Trophoblast cell (in vitro differentiated cells and primary cell): Measurements from ENCODE around the gene DNAJB5. TPM values are rescaled to one million over a fixed set of nuclear protein-coding genes. Genes with fewer than 3 reads are reported as not detected.
A peak's percentile ranks its signal among the peaks of the same experiment; 100 is the strongest.
"Not testable (repeated sequence)": the region's sequence is repeated elsewhere in the genome, so short reads cannot be mapped to it uniquely, and the experiment has no call there.

ENCODE experiments used
- DNase-seq, 2 donors: peaks; one replicate each; pipeline ENCODE4 v3.0.0-alpha.2; 2016
- H2AFZ ChIP-seq: 2 replicates; pipeline ENCODE4 v1.6.1; 2013; ENCODE audit warnings: low read length, moderate library complexity, mild to moderate bottlenecking; ENCODE audit not compliant: insufficient read depth, poor library complexity
- H2AK5ac ChIP-seq: 2 replicates; pipeline ENCODE4 v1.6.1; 2013; ENCODE audit warnings: mild to moderate bottlenecking, low read length
- H2BK120ac ChIP-seq: 2 replicates; pipeline ENCODE4 v1.6.1; 2013; ENCODE audit warnings: low read length, mild to moderate bottlenecking, moderate library complexity; ENCODE audit not compliant: insufficient read depth, poor library complexity
- H2BK12ac ChIP-seq: 2 replicates; pipeline ENCODE4 v1.6.1; 2013; ENCODE audit warnings: mild to moderate bottlenecking, low read length, moderate library complexity
- H2BK5ac ChIP-seq: 2 replicates; pipeline ENCODE4 v1.6.1; 2013; ENCODE audit warnings: low read length, low read depth, moderate library complexity, mild to moderate bottlenecking; ENCODE audit not compliant: poor library complexity
- H3K14ac ChIP-seq: 2 replicates; pipeline ENCODE4 v1.6.1; 2013; ENCODE audit warnings: mild to moderate bottlenecking, low read length
- H3K18ac ChIP-seq: 2 replicates; pipeline ENCODE4 v1.6.1; 2013; ENCODE audit warnings: mild to moderate bottlenecking, low read length
- H3K23ac ChIP-seq: 2 replicates; pipeline ENCODE4 v1.6.1; 2013; ENCODE audit warnings: low read length
- H3K27ac ChIP-seq: 2 replicates; pipeline ENCODE4 v1.5.1; 2013; ENCODE audit warnings: low read depth, mild to moderate bottlenecking, inconsistent platforms, low read length, moderate library complexity
- H3K27me3 ChIP-seq: 2 replicates; pipeline ENCODE4 v1.6.1; 2013; ENCODE audit warnings: inconsistent platforms, mild to moderate bottlenecking, low read length, moderate library complexity; ENCODE audit not compliant: insufficient read depth
- H3K36me3 ChIP-seq, 2 experiments: 1 replicate in 1 of 2; 2 replicates in 1 of 2; pipeline ENCODE4 v1.6.1; 2013; ENCODE audit warnings: low read length in 2 of 2, mild to moderate bottlenecking in 2 of 2, moderate library complexity in 1 of 2; ENCODE audit not compliant: insufficient read depth in 2 of 2, control insufficient read depth in 1 of 2
- H3K4ac ChIP-seq: 2 replicates; pipeline ENCODE4 v1.6.1; 2013; ENCODE audit warnings: low read depth, mild to moderate bottlenecking, low read length, moderate library complexity
- H3K4me1 ChIP-seq, 2 experiments: 1 replicate in 1 of 2; 2 replicates in 1 of 2; pipeline ENCODE4 v1.6.1; 2013; ENCODE audit warnings: low read length in 2 of 2, mild to moderate bottlenecking in 2 of 2, moderate library complexity in 1 of 2; ENCODE audit not compliant: insufficient read depth in 2 of 2, control insufficient read depth in 1 of 2
- H3K4me2 ChIP-seq: 2 replicates; pipeline ENCODE4 v1.6.1; 2013; ENCODE audit warnings: inconsistent platforms, mild to moderate bottlenecking, low read length, moderate library complexity
- H3K4me3 ChIP-seq: 2 replicates; pipeline ENCODE4 v1.5.1; 2013; ENCODE audit warnings: mild to moderate bottlenecking, low read depth, low read length, inconsistent platforms
- H3K79me1 ChIP-seq: one replicate; pipeline ENCODE4 v1.6.1; 2013; ENCODE audit warnings: low read length
- H3K79me2 ChIP-seq: 2 replicates; pipeline ENCODE4 v1.6.1; 2013; ENCODE audit warnings: low read length, mild to moderate bottlenecking; ENCODE audit not compliant: control insufficient read depth, insufficient read depth, poor library complexity
- H3K9ac ChIP-seq: 2 replicates; pipeline ENCODE4 v1.6.1; 2013; ENCODE audit warnings: mild to moderate bottlenecking, low read length
- H3K9me3 ChIP-seq: 2 replicates; pipeline ENCODE4 v1.6.1; 2013; ENCODE audit warnings: low read depth, mild to moderate bottlenecking, control low read depth, inconsistent platforms, low read length; ENCODE audit not compliant: insufficient read depth
- H4K12ac ChIP-seq: 2 replicates; pipeline ENCODE4 v1.6.1; 2013; ENCODE audit warnings: low read depth, mild to moderate bottlenecking, low read length, moderate library complexity
- H4K8ac ChIP-seq: 2 replicates; pipeline ENCODE4 v1.6.1; 2013; ENCODE audit warnings: low read depth, mild to moderate bottlenecking, low read length, moderate library complexity
- H4K91ac ChIP-seq: one replicate; pipeline ENCODE4 v1.6.1; 2013; ENCODE audit warnings: low read depth, mild to moderate bottlenecking, low read length, moderate library complexity
- WGBS: extraction: QIAGEN DNeasy Blood & Tissue Kit; methylation state at CpG from one replicate; pipeline ENCODE4 v1.1.7; 2013; ENCODE audit warnings: missing lambda C conversion rate; ENCODE audit not compliant: insufficient read length, insufficient coverage; ENCODE audit errors: extremely low coverage; 5-methylcytosine and 5-hydroxymethylcytosine counted together
- polyA plus RNA-seq: library from polyadenylated mRNA; stranded (reverse); fragments of 200-250 nt; gene quantifications from 2 replicates; pipeline ENCODE4 v1.2.3, GENCODE V29; 2013

DNAJB5 gene
- 11.8 and 12.4 TPM in 2 replicates for polyA plus RNA-seq

DNA sequence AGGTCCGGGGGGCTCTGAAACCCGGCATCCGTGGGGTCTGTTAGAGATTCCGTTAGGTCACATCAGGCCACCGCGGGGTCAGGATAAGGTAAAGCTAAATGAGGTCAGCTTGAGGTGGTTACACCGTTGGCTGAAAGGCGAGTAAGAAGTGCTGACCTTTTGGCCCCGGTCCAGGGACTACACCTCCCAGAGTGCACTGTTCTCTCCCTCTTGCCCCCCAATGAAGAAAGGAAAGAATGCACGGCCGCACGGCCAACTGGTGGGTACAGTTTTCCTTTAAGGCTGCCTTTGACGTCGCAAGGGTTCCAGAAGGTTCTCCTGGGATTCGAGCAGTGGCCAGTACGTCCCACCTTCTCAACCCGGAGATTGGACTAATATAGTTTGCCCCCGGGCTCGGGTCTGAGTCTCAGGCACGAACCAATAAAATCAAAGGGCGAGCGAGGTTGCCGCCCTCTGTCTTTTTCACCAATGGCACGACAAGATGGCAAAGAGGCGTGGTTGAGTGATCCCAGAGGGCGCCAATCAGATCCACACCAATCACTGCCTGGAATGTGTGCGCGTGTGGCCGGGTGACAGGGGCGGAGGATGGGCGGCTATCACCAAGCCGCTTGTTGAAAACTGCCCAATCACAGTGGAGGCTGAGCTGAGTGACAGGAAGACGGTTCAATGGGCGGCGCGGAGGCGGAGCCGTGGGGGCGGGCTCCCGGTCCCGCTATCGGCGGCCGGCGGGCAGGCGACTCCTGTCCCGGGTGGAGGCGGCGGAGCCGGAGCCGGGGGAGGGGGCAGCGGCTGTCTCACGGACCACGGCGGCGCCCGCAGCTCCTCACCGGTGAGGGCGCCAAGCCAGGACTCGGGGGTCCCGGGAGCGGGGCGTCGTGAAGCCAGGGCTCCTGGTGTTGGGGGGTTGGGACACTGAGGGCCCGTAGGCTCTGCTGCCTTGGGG lies at the start of gene DNAJB5:
TSS of gene DNAJB5 (plus strand) at position 743 of the 943 bp plus-strand sequence. CDS start 886 bp downstream, outside the sequence.
- Histone ChIP-seq H3K9me3 (peaks cover 3% of the 10 kb centered on the region), H3K27me3 (no peaks in the 10 kb centered on the region), H3K4me1 (peaks cover 24 to 37% of the 10 kb centered on the region in 2 experiments), H2BK12ac (peak within 1 kb of the TSS; percentile 29), H2AK5ac (peak within 1 kb of the TSS; percentile 50), H3K4me2 (peak within 1 kb of the TSS; percentile 85), H4K8ac (peak within 1 kb of the TSS; percentile 87), H2BK120ac (peak within 1 kb of the TSS; percentile 78), H3K79me1 (peaks cover 11% of the 10 kb centered on the region), H4K91ac (peak within 1 kb of the TSS; percentile 91), H3K23ac (no peak within 1 kb of the TSS), H3K79me2 (peaks cover 3% of the 10 kb centered on the region), H2AFZ (peak within 1 kb of the TSS; percentile 56), H2BK5ac (peak within 1 kb of the TSS; percentile 68), H3K18ac (peak within 1 kb of the TSS; percentile 64), H4K12ac (peak within 1 kb of the TSS; percentile 70), H3K4ac (peak within 1 kb of the TSS; percentile 47), H3K9ac (peak within 1 kb of the TSS; percentile 83), H3K36me3 (peaks cover 0 to 6% of the 10 kb centered on the region in 2 experiments), H3K14ac (peak within 1 kb of the TSS; percentile 71), H3K4me3 (peak within 1 kb of the TSS; percentile 90), H3K27ac (peak within 1 kb of the TSS; percentile 57)
- WGBS = no CpG with 5 or more reads among the region's 65 CpGs
- peak; percentile 96 to 98 for DNase-seq

DNA sequence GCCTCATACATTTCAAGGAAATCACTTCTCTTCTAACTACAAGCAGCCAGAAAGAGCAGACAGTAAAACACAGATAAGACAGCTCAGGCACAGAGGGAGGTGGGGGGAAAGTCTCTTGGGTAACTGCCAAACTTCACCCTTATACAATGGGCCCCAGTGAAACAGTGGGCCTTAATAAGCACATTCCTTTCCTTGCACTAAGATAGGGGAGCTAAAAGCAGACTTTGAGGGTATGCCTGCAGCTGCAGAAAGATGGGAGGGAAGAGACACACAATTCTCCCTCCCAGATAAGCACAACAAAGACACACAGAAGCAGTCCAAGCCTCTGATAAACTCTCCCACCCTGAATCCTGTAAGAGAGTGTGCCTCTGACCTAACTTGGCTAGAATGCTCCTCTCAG lies 49.6 kb upstream of the DNAJB5 start:
- H3K9ac ChIP-seq, H3K18ac ChIP-seq, H3K27me3 ChIP-seq, H3K23ac ChIP-seq, H2AFZ ChIP-seq, H3K14ac ChIP-seq, H4K8ac ChIP-seq, H3K27ac ChIP-seq, H2BK120ac ChIP-seq, H2BK5ac ChIP-seq, H4K12ac ChIP-seq, H3K36me3 ChIP-seq, H3K9me3 ChIP-seq, H2BK12ac ChIP-seq, H4K91ac ChIP-seq, H3K79me1 ChIP-seq, H3K4me2 ChIP-seq, H3K4me3 ChIP-seq, DNase-seq, H3K79me2 ChIP-seq, H2AK5ac ChIP-seq, H3K4ac ChIP-seq, H3K4me1 ChIP-seq: not testable (repeated sequence)

DNA sequence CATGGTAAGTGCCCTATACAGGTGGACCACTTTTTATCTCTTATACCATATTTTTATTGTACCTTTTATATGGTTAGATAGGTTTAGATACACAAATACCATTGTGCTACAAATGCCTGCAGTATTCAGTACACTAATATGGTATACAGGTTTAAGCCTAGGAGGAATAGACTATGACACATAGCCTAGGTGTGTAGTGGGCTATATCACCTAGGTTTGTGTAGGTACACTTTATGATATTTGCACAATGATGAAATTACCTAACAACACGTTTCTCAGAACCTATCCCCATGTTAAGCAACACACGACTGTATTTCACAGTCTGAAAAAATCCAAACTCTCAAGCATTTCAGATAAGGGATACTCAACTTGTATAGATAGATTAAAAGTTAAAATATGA lies 41.1 kb upstream of the DNAJB5 start:
- no peak overlapping the region for H4K8ac ChIP-seq
- H3K4me3 ChIP-seq = no peak overlapping the region
- no peak overlapping the region for H4K12ac ChIP-seq
- no peak overlapping the region for H3K23ac ChIP-seq
- H2AK5ac ChIP-seq = no peak overlapping the region
- no peak for DNase-seq
- H3K4me2 ChIP-seq = no peak overlapping the region
- no peak overlapping the region for H3K9ac ChIP-seq
- H3K4me1 ChIP-seq = no peaks in the 10 kb centered on the region
- H2BK12ac ChIP-seq = no peak overlapping the region
- no peaks in the 10 kb centered on the region for H3K79me1 ChIP-seq
- H2BK120ac ChIP-seq = no peak overlapping the region
- no peak overlapping the region for H2BK5ac ChIP-seq
- no peak overlapping the region for H3K4ac ChIP-seq
- H3K9me3 ChIP-seq = no peaks in the 10 kb centered on the region
- no peak overlapping the region for H2AFZ ChIP-seq
- H3K18ac ChIP-seq = no peak overlapping the region
- H3K27ac ChIP-seq = no peak overlapping the region
- no peaks in the 10 kb centered on the region for H3K27me3 ChIP-seq
- H3K79me2 ChIP-seq = no peaks in the 10 kb centered on the region
- H3K14ac ChIP-seq = no peak overlapping the region
- no peaks in the 10 kb centered on the region for H3K36me3 ChIP-seq
- no peak overlapping the region for H4K91ac ChIP-seq
- no CpG with 5 or more reads among the region's 2 CpGs for WGBS

DNA sequence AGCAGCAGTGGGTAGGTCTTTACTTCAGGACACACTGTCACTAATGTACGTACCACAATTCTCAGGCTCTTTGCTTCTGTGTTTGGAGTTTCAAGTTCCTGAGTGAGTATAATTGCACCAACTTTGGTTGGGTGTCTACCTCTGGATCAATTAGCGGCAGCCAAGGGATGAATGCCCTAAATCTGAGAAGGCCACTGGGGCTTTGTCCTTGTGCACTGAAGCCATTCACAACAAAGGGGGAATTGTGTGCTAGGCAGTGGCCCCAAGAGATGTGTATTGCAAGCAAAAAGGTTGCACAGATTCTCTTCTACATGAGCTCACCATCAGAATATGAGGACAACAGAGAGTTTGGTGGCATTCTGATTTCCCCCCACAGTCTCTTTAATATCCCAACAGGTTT lies 35.3 kb upstream of the DNAJB5 start:
- H4K12ac ChIP-seq = no peak overlapping the region
- H3K14ac ChIP-seq = no peak overlapping the region
- H3K9ac ChIP-seq = no peak overlapping the region
- WGBS = no CpG with 5 or more reads among the region's 2 CpGs
- peaks cover 4 to 5% of the 10 kb centered on the region in 2 experiments for H3K4me1 ChIP-seq
- H3K4me2 ChIP-seq = no peak overlapping the region
- no peaks in the 10 kb centered on the region for H3K79me2 ChIP-seq
- no peak overlapping the region for H2AFZ ChIP-seq
- H2BK120ac ChIP-seq = no peak overlapping the region
- H2BK12ac ChIP-seq = no peak overlapping the region
- no peak overlapping the region for H3K4ac ChIP-seq
- H3K18ac ChIP-seq = no peak overlapping the region
- DNase-seq = no peak
- no peak overlapping the region for H4K91ac ChIP-seq
- no peaks in the 10 kb centered on the region for H3K79me1 ChIP-seq
- H3K23ac ChIP-seq = no peak overlapping the region
- H2BK5ac ChIP-seq = no peak overlapping the region
- no peaks in the 10 kb centered on the region for H3K9me3 ChIP-seq
- H2AK5ac ChIP-seq = no peak overlapping the region
- peaks cover 21% of the 10 kb centered on the region for H3K27me3 ChIP-seq
- H4K8ac ChIP-seq = no peak overlapping the region
- H3K36me3 ChIP-seq = no peaks in the 10 kb centered on the region
- no peak overlapping the region for H3K4me3 ChIP-seq
- no peak overlapping the region for H3K27ac ChIP-seq
